ENCODE measurements around the gene KIFC3.

Gene KIFC3

GRCh38 chr16:57764341-57765159 lies 37.7 kb downstream of the KIFC3 start:
- peak; percentile 92 for DNase-seq

- DNase-seq = no peak
Measured at GRCh38 chr16:57764006-57764340, 38.3 kb downstream of the KIFC3 start.

GRCh38 chr16:57763285-57764005 lies 38.8 kb downstream of the KIFC3 start:
- no peak for DNase-seq

GRCh38 chr16:57762365-57763040 lies 39.8 kb downstream of the KIFC3 start:
- DNase-seq = no peak

GRCh38 chr16:57761957-57762356 lies 40.3 kb downstream of the KIFC3 start:
- no peak for DNase-seq

- DNase-seq = peak; percentile 37
Measured at GRCh38 chr16:57761301-57761700, 41.0 kb downstream of the KIFC3 start.

GRCh38 chr16:57760357-57761160 lies 41.7 kb downstream of the KIFC3 start:
- no peak for DNase-seq

GRCh38 chr16:57759541-57760356 lies 42.5 kb downstream of the KIFC3 start:
- peak; percentile 33 for DNase-seq

GRCh38 chr16:57759131-57759530 lies 43.2 kb downstream of the KIFC3 start:
- DNase-seq = no peak

- DNase-seq = no peak
Measured at GRCh38 chr16:57758331-57759117, 43.8 kb downstream of the KIFC3 start.

GRCh38 chr16:57757883-57758282 lies 44.4 kb downstream of the KIFC3 start:
- no peak for DNase-seq

- peak; percentile 88 for DNase-seq
Measured at GRCh38 chr16:57757326-57757786, 44.9 kb downstream of the KIFC3 start.

- peak; percentile 44 for DNase-seq
Measured at GRCh38 chr16:57756424-57757325, 45.6 kb downstream of the KIFC3 start.

GRCh38 chr16:57755726-57756423 lies 46.4 kb downstream of the KIFC3 start:
- DNase-seq = no peak

GRCh38 chr16:57755061-57755684 lies 47.1 kb downstream of the KIFC3 start:
- DNase-seq = no peak

GRCh38 chr16:57754354-57755060 lies 47.8 kb downstream of the KIFC3 start:
- DNase-seq = no peak

GRCh38 chr16:57753448-57754353 lies 48.6 kb downstream of the KIFC3 start:
- DNase-seq = no peak
